DOHH2 (cell line): ENCODE data around the gene HDAC4.

Source experiments
- CTCF ChIP-seq: fragments of 200-600 bp; sonication (generic); IDR thresholded peaks from one replicate; pipeline ENCODE4 v1.5.1; 2014; ENCODE audit warnings: antibody characterized with exemption, mild to moderate bottlenecking, low read depth, low read length; ENCODE audit not compliant: poor library complexity, severe bottlenecking
- EZH2phosphoT487 ChIP-seq: fragments of 200-600 bp; sonication (generic); IDR thresholded peaks from 2 replicates; pipeline ENCODE4 v1.6.1; 2017; ENCODE audit warnings: borderline replicate concordance, mild to moderate bottlenecking, antibody characterized with exemption, low read length, moderate library complexity, mixed read lengths

- TF ChIP-seq CTCF (no peak), EZH2phosphoT487 (no peak)
Observed at GRCh38 chr2:239102266-239102665, 298.6 kb downstream of the HDAC4 start.
